HEK293 (cell line): Measurements from ENCODE around the gene RGS13.

Experiments
- CTCF ChIA-PET: fragments of 350-600 bp; formaldehyde crosslinking; extraction: SDS; loops from one replicate; lab custom pipeline; 2021; ENCODE audit warnings: antibody characterized with exemption; lab: Yijun Ruan, JAX
- POLR2A ChIA-PET: fragments of 300-600 bp; formaldehyde crosslinking; extraction: SDS; loops from one replicate; lab custom pipeline; 2020; ENCODE audit warnings: antibody characterized with exemption, inconsistent platforms; lab: Yijun Ruan, JAX
- H3K27ac ChIP-seq: fragments of 200-500 bp; sonication (Bioruptor generic); 2 replicates; pipeline ENCODE4 v1.5.1; 2014; ENCODE audit warnings: low read depth, low read length, control low read depth, inconsistent platforms; ENCODE audit errors: extremely low read depth
- H3K36me3 ChIP-seq, 2 experiments: fragments of 200-500 bp in 1 of 2; sonication (Bioruptor generic) in 1 of 2; 1 replicate in 1 of 2; 2 replicates in 1 of 2; pipeline ENCODE4 v1.5.1; 2014 to 2017; ENCODE audit warnings: inconsistent platforms in 2 of 2, low read length in 2 of 2; ENCODE audit not compliant: control insufficient read depth in 2 of 2, insufficient read depth in 1 of 2
- H3K4me1 ChIP-seq: fragments of 200-500 bp; sonication (Bioruptor generic); 2 replicates; pipeline ENCODE4 v1.5.1; 2014; ENCODE audit warnings: mild to moderate bottlenecking, low read length, inconsistent platforms; ENCODE audit not compliant: control insufficient read depth, insufficient read depth
- H3K4me3 ChIP-seq: 2 replicates; pipeline ENCODE4 v1.5.1; 2011; ENCODE audit warnings: low read depth, mild to moderate bottlenecking, control low read depth, low read length, moderate library complexity
- H3K9me3 ChIP-seq: fragments of 200-500 bp; sonication (Bioruptor generic); 2 replicates; pipeline ENCODE4 v1.5.1; 2014; ENCODE audit warnings: low read depth, low read length, inconsistent platforms; ENCODE audit not compliant: control insufficient read depth, insufficient read depth
- GFI1B ChIP-seq: fragments of 450-650 bp; formaldehyde crosslinking; IDR thresholded peaks from 2 replicates; pipeline ENCODE4 v1.5.1; 2016; ENCODE audit warnings: missing biosample characterization, missing genetic modification characterization
- INSM2 ChIP-seq: fragments of 450-650 bp; formaldehyde crosslinking; IDR thresholded peaks from 2 replicates; pipeline ENCODE4 v1.5.1; 2016; ENCODE audit warnings: missing biosample characterization, missing genetic modification characterization
- REPIN1 ChIP-seq: fragments of 450-650 bp; formaldehyde crosslinking; IDR thresholded peaks from 2 replicates; pipeline ENCODE4 v1.5.1; 2017; ENCODE audit warnings: missing biosample characterization, missing genetic modification characterization, low read depth
- SCRT1 ChIP-seq: fragments of 450-650 bp; formaldehyde crosslinking; IDR thresholded peaks from 2 replicates; pipeline ENCODE4 v1.5.1; 2016; ENCODE audit warnings: missing biosample characterization, missing genetic modification characterization, borderline replicate concordance
- ZBTB17 ChIP-seq: fragments of 450-650 bp; formaldehyde crosslinking; IDR thresholded peaks from 2 replicates; pipeline ENCODE4 v1.5.1; 2016; ENCODE audit warnings: missing biosample characterization, missing genetic modification characterization
- ZFP37 ChIP-seq: fragments of 450-650 bp; formaldehyde crosslinking; IDR thresholded peaks from 2 replicates; pipeline ENCODE4 v1.5.1; 2016; ENCODE audit warnings: missing biosample characterization, missing genetic modification characterization
- ZNF174 ChIP-seq: fragments of 450-650 bp; formaldehyde crosslinking; IDR thresholded peaks from 2 replicates; pipeline ENCODE4 v1.5.0; 2017; ENCODE audit warnings: missing biosample characterization, mild to moderate bottlenecking, missing genetic modification characterization
- ZNF175 ChIP-seq: fragments of 450-650 bp; formaldehyde crosslinking; IDR thresholded peaks from 2 replicates; pipeline ENCODE4 v1.5.1; 2016; ENCODE audit warnings: missing biosample characterization, missing genetic modification characterization
- ZNF24 ChIP-seq: fragments of 450-650 bp; formaldehyde crosslinking; IDR thresholded peaks from 2 replicates; pipeline ENCODE4 v1.5.1; 2016; ENCODE audit warnings: missing biosample characterization, missing genetic modification characterization
- ZNF426 ChIP-seq: fragments of 450-650 bp; formaldehyde crosslinking; IDR thresholded peaks from 2 replicates; pipeline ENCODE4 v1.5.1; 2017; ENCODE audit warnings: missing biosample characterization, missing genetic modification characterization, mild to moderate bottlenecking, inconsistent platforms, moderate library complexity
- ZNF433 ChIP-seq: fragments of 450-650 bp; formaldehyde crosslinking; IDR thresholded peaks from 2 replicates; pipeline ENCODE4 v1.5.1; 2016; ENCODE audit warnings: missing biosample characterization, missing genetic modification characterization, low read depth
- ZNF548 ChIP-seq: fragments of 450-650 bp; formaldehyde crosslinking; IDR thresholded peaks from 2 replicates; pipeline ENCODE4 v1.5.1; 2016; ENCODE audit warnings: missing biosample characterization, missing genetic modification characterization
- ZNF707 ChIP-seq: fragments of 450-650 bp; formaldehyde crosslinking; IDR thresholded peaks from 2 replicates; pipeline ENCODE4 v1.5.1; 2016; ENCODE audit warnings: missing biosample characterization, missing genetic modification characterization
- ZSCAN5A ChIP-seq: fragments of 450-650 bp; formaldehyde crosslinking; IDR thresholded peaks from 2 replicates; pipeline ENCODE4 v1.5.1; 2016; ENCODE audit warnings: missing biosample characterization, missing genetic modification characterization
- TF ChIP-seq, protein P1 (sequence below): fragments of 450-650 bp; formaldehyde crosslinking; IDR thresholded peaks from 2 replicates; pipeline ENCODE4 v1.5.1; 2016; ENCODE audit warnings: missing biosample characterization, missing genetic modification characterization
- TF ChIP-seq, protein P2 (sequence below): fragments of 450-650 bp; IDR thresholded peaks from 2 replicates; pipeline ENCODE4 v1.5.1; 2018; ENCODE audit warnings: missing biosample characterization, mild to moderate bottlenecking, missing genetic modification characterization
- TF ChIP-seq, protein P3 (sequence below): fragments of 450-650 bp; formaldehyde crosslinking; IDR thresholded peaks from 2 replicates; pipeline ENCODE4 v1.5.1; 2016; ENCODE audit warnings: missing biosample characterization, missing genetic modification characterization
- TF ChIP-seq, protein P4 (sequence below): fragments of 450-650 bp; formaldehyde crosslinking; IDR thresholded peaks from 2 replicates; pipeline ENCODE4 v1.5.0; 2017; ENCODE audit warnings: missing biosample characterization, missing genetic modification characterization, borderline replicate concordance
- TF ChIP-seq, protein P5 (sequence below): fragments of 450-650 bp; formaldehyde crosslinking; IDR thresholded peaks from 2 replicates; pipeline ENCODE4 v1.5.1; 2017; ENCODE audit warnings: missing biosample characterization, missing genetic modification characterization

Gene RGS13

GRCh38 chr1:192689459-192689858 lies 53.5 kb downstream of the RGS13 start (continued):
- TF ChIP-seq, protein P1, sequence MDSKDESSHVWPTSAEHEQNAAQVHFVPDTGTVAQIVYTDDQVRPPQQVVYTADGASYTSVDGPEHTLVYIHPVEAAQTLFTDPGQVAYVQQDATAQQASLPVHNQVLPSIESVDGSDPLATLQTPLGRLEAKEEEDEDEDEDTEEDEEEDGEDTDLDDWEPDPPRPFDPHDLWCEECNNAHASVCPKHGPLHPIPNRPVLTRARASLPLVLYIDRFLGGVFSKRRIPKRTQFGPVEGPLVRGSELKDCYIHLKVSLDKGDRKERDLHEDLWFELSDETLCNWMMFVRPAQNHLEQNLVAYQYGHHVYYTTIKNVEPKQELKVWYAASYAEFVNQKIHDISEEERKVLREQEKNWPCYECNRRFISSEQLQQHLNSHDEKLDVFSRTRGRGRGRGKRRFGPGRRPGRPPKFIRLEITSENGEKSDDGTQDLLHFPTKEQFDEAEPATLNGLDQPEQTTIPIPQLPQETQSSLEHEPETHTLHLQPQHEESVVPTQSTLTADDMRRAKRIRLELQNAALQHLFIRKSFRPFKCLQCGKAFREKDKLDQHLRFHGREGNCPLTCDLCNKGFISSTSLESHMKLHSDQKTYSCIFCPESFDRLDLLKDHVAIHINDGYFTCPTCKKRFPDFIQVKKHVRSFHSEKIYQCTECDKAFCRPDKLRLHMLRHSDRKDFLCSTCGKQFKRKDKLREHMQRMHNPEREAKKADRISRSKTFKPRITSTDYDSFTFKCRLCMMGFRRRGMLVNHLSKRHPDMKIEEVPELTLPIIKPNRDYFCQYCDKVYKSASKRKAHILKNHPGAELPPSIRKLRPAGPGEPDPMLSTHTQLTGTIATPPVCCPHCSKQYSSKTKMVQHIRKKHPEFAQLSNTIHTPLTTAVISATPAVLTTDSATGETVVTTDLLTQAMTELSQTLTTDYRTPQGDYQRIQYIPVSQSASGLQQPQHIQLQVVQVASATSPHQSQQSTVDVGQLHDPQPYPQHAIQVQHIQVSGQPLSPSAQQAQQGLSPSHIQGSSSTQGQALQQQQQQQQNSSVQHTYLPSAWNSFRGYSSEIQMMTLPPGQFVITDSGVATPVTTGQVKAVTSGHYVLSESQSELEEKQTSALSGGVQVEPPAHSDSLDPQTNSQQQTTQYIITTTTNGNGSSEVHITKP (tag by site-specific recombination), result no peak
- TF ChIP-seq ZNF548 (tag by site-specific recombination) (no peak), GFI1B (no peak), ZNF433 (tag by site-specific recombination) (no peak), SCRT1 (tag by site-specific recombination) (no peak)

DNA sequence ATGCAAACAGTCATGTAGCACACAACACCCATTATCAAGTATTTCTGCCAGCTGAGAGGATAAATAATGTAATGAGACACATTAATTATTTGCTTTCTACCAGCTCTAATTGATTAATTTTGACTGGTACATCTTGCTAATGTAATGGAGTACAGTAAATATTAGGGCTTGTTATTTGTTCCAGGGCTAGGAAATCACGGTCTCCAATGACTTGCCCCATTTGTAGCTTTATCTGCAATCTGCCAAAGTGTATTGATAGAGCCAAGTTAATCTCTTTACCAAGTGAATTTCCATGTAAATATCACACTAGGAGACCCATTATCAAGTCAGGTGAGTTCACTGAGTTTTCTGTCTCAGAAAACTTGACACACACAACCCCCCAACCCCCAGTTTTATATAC lies 55.1 kb downstream of the RGS13 start:
- Histone ChIP-seq H3K36me3 (no peaks in the 10 kb centered on the region), H3K27ac (no peak overlapping the region), H3K4me1 (no peaks in the 10 kb centered on the region), H3K9me3 (no peaks in the 10 kb centered on the region), H3K4me3 (no peak overlapping the region)
- POLR2A ChIA-PET, result no interaction called here
- no peak for TF ChIP-seq ZNF174 (tag by site-specific recombination)
- no peak for TF ChIP-seq ZNF707 (tag by site-specific recombination)
- TF ChIP-seq ZSCAN5A (tag by site-specific recombination), result no peak
- TF ChIP-seq, protein P2, sequence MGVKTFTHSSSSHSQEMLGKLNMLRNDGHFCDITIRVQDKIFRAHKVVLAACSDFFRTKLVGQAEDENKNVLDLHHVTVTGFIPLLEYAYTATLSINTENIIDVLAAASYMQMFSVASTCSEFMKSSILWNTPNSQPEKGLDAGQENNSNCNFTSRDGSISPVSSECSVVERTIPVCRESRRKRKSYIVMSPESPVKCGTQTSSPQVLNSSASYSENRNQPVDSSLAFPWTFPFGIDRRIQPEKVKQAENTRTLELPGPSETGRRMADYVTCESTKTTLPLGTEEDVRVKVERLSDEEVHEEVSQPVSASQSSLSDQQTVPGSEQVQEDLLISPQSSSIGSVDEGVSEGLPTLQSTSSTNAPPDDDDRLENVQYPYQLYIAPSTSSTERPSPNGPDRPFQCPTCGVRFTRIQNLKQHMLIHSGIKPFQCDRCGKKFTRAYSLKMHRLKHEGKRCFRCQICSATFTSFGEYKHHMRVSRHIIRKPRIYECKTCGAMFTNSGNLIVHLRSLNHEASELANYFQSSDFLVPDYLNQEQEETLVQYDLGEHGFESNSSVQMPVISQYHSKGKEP (tag by site-specific recombination), result no peak
- TF ChIP-seq ZNF24 (tag by site-specific recombination), result no peak
- no peak for TF ChIP-seq ZNF426 (tag by site-specific recombination)
- TF ChIP-seq ZFP37 (tag by site-specific recombination), result no peak
- no peak for TF ChIP-seq ZBTB17 (tag by site-specific recombination)
- TF ChIP-seq, protein P3, sequence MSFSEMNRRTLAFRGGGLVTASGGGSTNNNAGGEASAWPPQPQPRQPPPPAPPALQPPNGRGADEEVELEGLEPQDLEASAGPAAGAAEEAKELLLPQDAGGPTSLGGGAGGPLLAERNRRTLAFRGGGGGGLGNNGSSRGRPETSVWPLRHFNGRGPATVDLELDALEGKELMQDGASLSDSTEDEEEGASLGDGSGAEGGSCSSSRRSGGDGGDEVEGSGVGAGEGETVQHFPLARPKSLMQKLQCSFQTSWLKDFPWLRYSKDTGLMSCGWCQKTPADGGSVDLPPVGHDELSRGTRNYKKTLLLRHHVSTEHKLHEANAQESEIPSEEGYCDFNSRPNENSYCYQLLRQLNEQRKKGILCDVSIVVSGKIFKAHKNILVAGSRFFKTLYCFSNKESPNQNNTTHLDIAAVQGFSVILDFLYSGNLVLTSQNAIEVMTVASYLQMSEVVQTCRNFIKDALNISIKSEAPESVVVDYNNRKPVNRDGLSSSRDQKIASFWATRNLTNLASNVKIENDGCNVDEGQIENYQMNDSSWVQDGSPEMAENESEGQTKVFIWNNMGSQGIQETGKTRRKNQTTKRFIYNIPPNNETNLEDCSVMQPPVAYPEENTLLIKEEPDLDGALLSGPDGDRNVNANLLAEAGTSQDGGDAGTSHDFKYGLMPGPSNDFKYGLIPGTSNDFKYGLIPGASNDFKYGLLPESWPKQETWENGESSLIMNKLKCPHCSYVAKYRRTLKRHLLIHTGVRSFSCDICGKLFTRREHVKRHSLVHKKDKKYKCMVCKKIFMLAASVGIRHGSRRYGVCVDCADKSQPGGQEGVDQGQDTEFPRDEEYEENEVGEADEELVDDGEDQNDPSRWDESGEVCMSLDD (tag by site-specific recombination), result no peak
- TF ChIP-seq, protein P4, sequence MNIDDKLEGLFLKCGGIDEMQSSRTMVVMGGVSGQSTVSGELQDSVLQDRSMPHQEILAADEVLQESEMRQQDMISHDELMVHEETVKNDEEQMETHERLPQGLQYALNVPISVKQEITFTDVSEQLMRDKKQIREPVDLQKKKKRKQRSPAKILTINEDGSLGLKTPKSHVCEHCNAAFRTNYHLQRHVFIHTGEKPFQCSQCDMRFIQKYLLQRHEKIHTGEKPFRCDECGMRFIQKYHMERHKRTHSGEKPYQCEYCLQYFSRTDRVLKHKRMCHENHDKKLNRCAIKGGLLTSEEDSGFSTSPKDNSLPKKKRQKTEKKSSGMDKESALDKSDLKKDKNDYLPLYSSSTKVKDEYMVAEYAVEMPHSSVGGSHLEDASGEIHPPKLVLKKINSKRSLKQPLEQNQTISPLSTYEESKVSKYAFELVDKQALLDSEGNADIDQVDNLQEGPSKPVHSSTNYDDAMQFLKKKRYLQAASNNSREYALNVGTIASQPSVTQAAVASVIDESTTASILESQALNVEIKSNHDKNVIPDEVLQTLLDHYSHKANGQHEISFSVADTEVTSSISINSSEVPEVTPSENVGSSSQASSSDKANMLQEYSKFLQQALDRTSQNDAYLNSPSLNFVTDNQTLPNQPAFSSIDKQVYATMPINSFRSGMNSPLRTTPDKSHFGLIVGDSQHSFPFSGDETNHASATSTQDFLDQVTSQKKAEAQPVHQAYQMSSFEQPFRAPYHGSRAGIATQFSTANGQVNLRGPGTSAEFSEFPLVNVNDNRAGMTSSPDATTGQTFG (tag by site-specific recombination), result no peak
- TF ChIP-seq, protein P5, sequence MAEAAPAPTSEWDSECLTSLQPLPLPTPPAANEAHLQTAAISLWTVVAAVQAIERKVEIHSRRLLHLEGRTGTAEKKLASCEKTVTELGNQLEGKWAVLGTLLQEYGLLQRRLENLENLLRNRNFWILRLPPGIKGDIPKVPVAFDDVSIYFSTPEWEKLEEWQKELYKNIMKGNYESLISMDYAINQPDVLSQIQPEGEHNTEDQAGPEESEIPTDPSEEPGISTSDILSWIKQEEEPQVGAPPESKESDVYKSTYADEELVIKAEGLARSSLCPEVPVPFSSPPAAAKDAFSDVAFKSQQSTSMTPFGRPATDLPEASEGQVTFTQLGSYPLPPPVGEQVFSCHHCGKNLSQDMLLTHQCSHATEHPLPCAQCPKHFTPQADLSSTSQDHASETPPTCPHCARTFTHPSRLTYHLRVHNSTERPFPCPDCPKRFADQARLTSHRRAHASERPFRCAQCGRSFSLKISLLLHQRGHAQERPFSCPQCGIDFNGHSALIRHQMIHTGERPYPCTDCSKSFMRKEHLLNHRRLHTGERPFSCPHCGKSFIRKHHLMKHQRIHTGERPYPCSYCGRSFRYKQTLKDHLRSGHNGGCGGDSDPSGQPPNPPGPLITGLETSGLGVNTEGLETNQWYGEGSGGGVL (tag by site-specific recombination), result no peak
- no peak for TF ChIP-seq INSM2
- TF ChIP-seq ZNF175 (tag by site-specific recombination), result no peak
- TF ChIP-seq GFI1B, result no peak
- TF ChIP-seq REPIN1 (tag by site-specific recombination), result no peak
- CTCF ChIA-PET, result interaction anchor here (0.9 kb wide), 1 partner anchor 71 kb away, joined by 7 read pairs; no protein-coding TSS in a partner anchor
